OCI-LY1 (cell line): ENCODE measurements around the gene AK3.

ENCODE experiments used
- H2AFZ ChIP-seq: fragments of 200-600 bp; sonication (generic), shearing (Covaris generic); 2 replicates; pipeline ENCODE4 v1.6.0; 2014; ENCODE audit warnings: antibody characterized with exemption, mild to moderate bottlenecking, low read length
- H3F3A ChIP-seq: fragments of 200-600 bp; sonication (generic), shearing (Covaris generic); 2 replicates; pipeline ENCODE4 v1.6.0; 2014; ENCODE audit warnings: mild to moderate bottlenecking, antibody characterized with exemption, low read length, moderate library complexity; ENCODE audit not compliant: insufficient read depth
- H3K27ac ChIP-seq: fragments of 200-600 bp; sonication (generic); 2 replicates; pipeline ENCODE4 v1.5.1; 2014; ENCODE audit warnings: low read length, mixed run types, mild to moderate bottlenecking, low read depth; ENCODE audit not compliant: poor library complexity, severe bottlenecking
- H3K27me3 ChIP-seq: fragments of 200-600 bp; sonication (generic); 2 replicates; pipeline ENCODE4 v1.6.0; 2014; ENCODE audit warnings: antibody characterized with exemption, mild to moderate bottlenecking, low read length, moderate library complexity; ENCODE audit not compliant: insufficient read depth
- H3K36me3 ChIP-seq: fragments of 200-600 bp; sonication (generic); 2 replicates; pipeline ENCODE4 v1.6.1; 2014; ENCODE audit warnings: mild to moderate bottlenecking, antibody characterized with exemption, low read length, moderate library complexity, mixed read lengths; ENCODE audit not compliant: insufficient read depth
- H3K4me1 ChIP-seq: fragments of 200-600 bp; sonication (generic); 2 replicates; pipeline ENCODE4 v1.5.1; 2014; ENCODE audit warnings: mild to moderate bottlenecking, low read length, moderate library complexity; ENCODE audit not compliant: insufficient read depth, severe bottlenecking
- H3K4me2 ChIP-seq: fragments of 200-600 bp; sonication (generic), shearing (Covaris generic); 2 replicates; pipeline ENCODE4 v1.6.1; 2014; ENCODE audit warnings: low read length
- H3K4me3 ChIP-seq: fragments of 200-600 bp; sonication (generic); 2 replicates; pipeline ENCODE4 v1.5.1; 2014; ENCODE audit warnings: low read length, low read depth, mild to moderate bottlenecking, mixed read lengths; ENCODE audit not compliant: poor library complexity, severe bottlenecking
- H3K79me2 ChIP-seq: fragments of 200-600 bp; shearing (Covaris generic); 2 replicates; pipeline ENCODE4 v1.6.1; 2016; ENCODE audit warnings: mixed run types, low read length, mixed read lengths; ENCODE audit not compliant: insufficient read depth
- H3K9ac ChIP-seq: fragments of 200-600 bp; sonication (generic), shearing (Covaris generic); 2 replicates; pipeline ENCODE4 v1.6.1; 2014; ENCODE audit warnings: mild to moderate bottlenecking, low read length, mixed read lengths
- H3K9me2 ChIP-seq: fragments of 200-600 bp; sonication (generic), shearing (Covaris generic); 2 replicates; pipeline ENCODE4 v1.6.1; 2014; ENCODE audit warnings: low read depth, mild to moderate bottlenecking, low read length, mixed read lengths
- H3K9me3 ChIP-seq: fragments of 200-600 bp; shearing (Covaris generic); 2 replicates; pipeline ENCODE4 v1.6.1; 2014; ENCODE audit warnings: low read length, mixed read lengths
- H4K20me1 ChIP-seq: fragments of 200-600 bp; sonication (generic), shearing (Covaris generic); 2 replicates; pipeline ENCODE4 v1.6.0; 2016; ENCODE audit warnings: mild to moderate bottlenecking, low read length; ENCODE audit not compliant: insufficient read depth
- EZH2 ChIP-seq: fragments of 200-600 bp; sonication (generic), shearing (Covaris generic); IDR thresholded peaks from 2 replicates; pipeline ENCODE4 v1.8.0; 2017; ENCODE audit warnings: borderline replicate concordance, mixed run types, mild to moderate bottlenecking, antibody characterized with exemption, low read length, moderate library complexity, mixed read lengths
- TF ChIP-seq, protein P1 (sequence below): fragments of 200-600 bp; sonication (generic), shearing (Covaris generic); IDR thresholded peaks from 2 replicates; pipeline ENCODE4 v1.5.1; 2017; ENCODE audit warnings: mild to moderate bottlenecking, antibody characterized with exemption, low read length, moderate library complexity, mixed read lengths

AK3 gene

GRCh38 chr9:4732890-4733289, 8.1 kb downstream of the AK3 start:
- Histone ChIP-seq H3K27me3 (no peaks in the 10 kb centered on the region), H2AFZ (no peak overlapping the region), H3K27ac (no peak overlapping the region), H3K4me2 (no peak overlapping the region), H3K9ac (no peak overlapping the region), H3K9me2 (no peaks in the 10 kb centered on the region), H4K20me1 (no peaks in the 10 kb centered on the region), H3K79me2 (peaks cover 80% of the 10 kb centered on the region), H3K4me3 (no peak overlapping the region), H3K4me1 (peaks cover 8% of the 10 kb centered on the region), H3K36me3 (peaks cover 41% of the 10 kb centered on the region), H3F3A (no peaks in the 10 kb centered on the region), H3K9me3 (no peaks in the 10 kb centered on the region)
- TF ChIP-seq EZH2: no peak

DNA sequence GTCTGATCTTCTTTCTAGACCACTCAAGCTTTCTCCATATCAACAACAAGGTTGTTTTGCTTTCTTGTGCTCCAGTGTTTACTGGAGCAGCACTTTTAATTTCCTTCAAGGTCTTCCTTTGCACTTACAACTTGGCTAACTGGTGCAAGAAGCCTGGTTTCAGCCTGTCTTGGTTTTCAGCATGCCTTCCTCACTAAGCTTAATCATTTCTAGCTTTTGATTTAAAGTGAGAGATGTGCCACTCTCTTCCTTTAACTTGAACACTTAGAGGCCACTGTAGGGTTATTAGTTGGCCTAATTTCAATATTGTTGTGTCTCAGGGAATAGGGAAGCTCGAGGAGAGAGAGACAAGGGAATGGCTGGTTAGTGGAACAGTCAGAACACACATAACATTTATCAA, 13.4 kb downstream of the AK3 start:
- Histone ChIP-seq H3F3A (no peaks in the 10 kb centered on the region), H4K20me1 (no peaks in the 10 kb centered on the region)

DNA sequence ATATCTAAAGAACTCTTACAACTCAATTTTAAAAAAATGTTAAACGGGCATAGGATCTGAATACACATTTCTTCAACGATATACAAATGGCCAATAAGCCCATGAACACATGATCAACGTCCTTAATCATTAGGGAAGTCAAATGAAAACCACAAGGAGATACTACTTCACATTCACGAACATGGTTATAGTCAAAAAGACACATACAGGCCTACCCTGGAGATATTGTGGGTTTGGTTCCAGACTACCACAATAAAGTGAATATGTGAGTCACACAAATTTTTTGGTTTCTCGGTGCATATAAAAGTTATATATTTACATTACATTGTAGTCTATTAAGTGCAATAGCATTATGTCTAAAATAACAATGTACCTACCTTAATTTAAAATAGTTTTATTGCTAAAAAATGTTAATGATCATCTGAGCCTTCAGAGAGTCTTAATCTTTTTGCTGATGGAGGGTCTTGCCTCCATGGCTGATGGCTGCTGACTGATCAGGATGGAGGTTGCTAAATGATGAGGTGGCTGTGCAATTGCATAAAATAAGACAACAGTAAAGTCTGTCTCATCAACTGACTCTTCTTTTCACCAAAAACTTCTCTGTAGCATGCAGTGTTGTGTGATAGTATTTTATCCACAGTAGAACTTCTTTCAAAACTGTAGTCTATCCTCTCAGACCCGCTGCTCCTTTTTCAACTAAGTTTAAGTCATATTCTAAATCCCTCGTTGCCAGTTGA, 15.1 kb downstream of the AK3 start:
- Histone ChIP-seq H3F3A (no peaks in the 10 kb centered on the region), H3K4me2 (no peak overlapping the region), H3K4me1 (no peaks in the 10 kb centered on the region), H3K9me3 (no peaks in the 10 kb centered on the region), H3K36me3 (peaks cover 70% of the 10 kb centered on the region), H3K9me2 (no peaks in the 10 kb centered on the region), H3K27me3 (no peaks in the 10 kb centered on the region), H3K79me2 (peaks cover 33% of the 10 kb centered on the region), H3K4me3 (no peak overlapping the region), H3K9ac (no peak overlapping the region), H2AFZ (no peak overlapping the region), H4K20me1 (no peaks in the 10 kb centered on the region), H3K27ac (no peak overlapping the region)
- no peak for TF ChIP-seq EZH2
- TF ChIP-seq, protein P1, sequence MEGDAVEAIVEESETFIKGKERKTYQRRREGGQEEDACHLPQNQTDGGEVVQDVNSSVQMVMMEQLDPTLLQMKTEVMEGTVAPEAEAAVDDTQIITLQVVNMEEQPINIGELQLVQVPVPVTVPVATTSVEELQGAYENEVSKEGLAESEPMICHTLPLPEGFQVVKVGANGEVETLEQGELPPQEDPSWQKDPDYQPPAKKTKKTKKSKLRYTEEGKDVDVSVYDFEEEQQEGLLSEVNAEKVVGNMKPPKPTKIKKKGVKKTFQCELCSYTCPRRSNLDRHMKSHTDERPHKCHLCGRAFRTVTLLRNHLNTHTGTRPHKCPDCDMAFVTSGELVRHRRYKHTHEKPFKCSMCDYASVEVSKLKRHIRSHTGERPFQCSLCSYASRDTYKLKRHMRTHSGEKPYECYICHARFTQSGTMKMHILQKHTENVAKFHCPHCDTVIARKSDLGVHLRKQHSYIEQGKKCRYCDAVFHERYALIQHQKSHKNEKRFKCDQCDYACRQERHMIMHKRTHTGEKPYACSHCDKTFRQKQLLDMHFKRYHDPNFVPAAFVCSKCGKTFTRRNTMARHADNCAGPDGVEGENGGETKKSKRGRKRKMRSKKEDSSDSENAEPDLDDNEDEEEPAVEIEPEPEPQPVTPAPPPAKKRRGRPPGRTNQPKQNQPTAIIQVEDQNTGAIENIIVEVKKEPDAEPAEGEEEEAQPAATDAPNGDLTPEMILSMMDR: no peak

More for the DNA sequence above, 13.4 kb downstream of the AK3 start:
- Histone ChIP-seq H3K79me2 (peaks cover 50% of the 10 kb centered on the region), H3K9me2 (no peaks in the 10 kb centered on the region), H3K9ac (no peak overlapping the region), H3K27ac (no peak overlapping the region), H2AFZ (no peak overlapping the region), H3K9me3 (no peaks in the 10 kb centered on the region), H3K4me3 (no peak overlapping the region), H3K27me3 (no peaks in the 10 kb centered on the region), H3K36me3 (peaks cover 61% of the 10 kb centered on the region), H3K4me1 (no peaks in the 10 kb centered on the region), H3K4me2 (no peak overlapping the region)
- TF ChIP-seq, protein P1: no peak

DNA sequence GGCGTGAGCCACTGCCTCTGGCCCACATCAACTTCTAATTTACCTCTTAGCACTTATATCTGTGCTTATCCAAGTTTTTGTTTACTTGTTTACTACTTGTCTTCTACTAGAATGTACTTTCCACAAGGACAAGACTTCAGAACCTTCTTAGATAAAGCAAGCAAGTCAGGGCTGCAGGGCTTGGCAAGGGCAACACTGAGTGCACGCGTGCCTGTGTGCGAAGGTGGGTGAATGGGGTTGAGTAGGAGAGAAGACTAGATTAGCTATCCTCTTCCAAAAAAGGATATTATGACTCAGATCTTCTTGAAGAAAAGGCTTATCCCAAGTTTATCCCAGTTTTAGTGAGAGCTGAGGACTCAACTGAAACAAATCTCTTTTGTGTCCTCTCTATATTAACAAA, 19.3 kb downstream of the AK3 start:
- Histone ChIP-seq H3K36me3 (peaks cover 91% of the 10 kb centered on the region), H2AFZ (no peak overlapping the region)

More for the DNA sequence above, 19.3 kb downstream of the AK3 start:
- H3K4me1 ChIP-seq: no peaks in the 10 kb centered on the region
- H3K27ac ChIP-seq: no peak overlapping the region
- no peaks in the 10 kb centered on the region for H3K9me3 ChIP-seq
- TF ChIP-seq EZH2: no peak
- TF ChIP-seq, protein P1: no peak
- H3K4me3 ChIP-seq: no peak overlapping the region
- H3K9me2 ChIP-seq: no peaks in the 10 kb centered on the region
- H3K79me2 ChIP-seq: peaks cover 14% of the 10 kb centered on the region
- no peak overlapping the region for H3K9ac ChIP-seq
- no peaks in the 10 kb centered on the region for H3K27me3 ChIP-seq
- no peaks in the 10 kb centered on the region for H3F3A ChIP-seq
- H4K20me1 ChIP-seq: no peaks in the 10 kb centered on the region
- H3K4me2 ChIP-seq: no peak overlapping the region
